Activated naive CD4-positive, alpha-beta T cell treated with anti-CD3 and anti-CD28 coated beads, Interleukin-2, amount 50 U/mL, for 16 hours (primary cell): ENCODE data around the gene KCNS1.

Experiments
- DNase-seq: peaks from one replicate; pipeline ENCODE4 v3.0.0-alpha.2; 2020

The KCNS1 gene

GRCh38 chr20:45104786-45105185 lies 3.9 kb upstream of the KCNS1 start:
- DNase-seq = no peak

GRCh38 chr20:45103072-45103471 lies 2.1 kb upstream of the KCNS1 start:
- DNase-seq = no peak

GRCh38 chr20:45101333-45101850 lies 465 bp upstream of the KCNS1 start:
- no peak for DNase-seq

- DNase-seq = peak; percentile 27
Observed at GRCh38 chr20:45098103-45098773, 2.7 kb downstream of the KCNS1 start.

- DNase-seq = peak; percentile 50
Observed at GRCh38 chr20:45097485-45098102, 3.3 kb downstream of the KCNS1 start.

- DNase-seq = no peak
Observed at GRCh38 chr20:45096781-45097180, 4.1 kb downstream of the KCNS1 start.

DNA sequence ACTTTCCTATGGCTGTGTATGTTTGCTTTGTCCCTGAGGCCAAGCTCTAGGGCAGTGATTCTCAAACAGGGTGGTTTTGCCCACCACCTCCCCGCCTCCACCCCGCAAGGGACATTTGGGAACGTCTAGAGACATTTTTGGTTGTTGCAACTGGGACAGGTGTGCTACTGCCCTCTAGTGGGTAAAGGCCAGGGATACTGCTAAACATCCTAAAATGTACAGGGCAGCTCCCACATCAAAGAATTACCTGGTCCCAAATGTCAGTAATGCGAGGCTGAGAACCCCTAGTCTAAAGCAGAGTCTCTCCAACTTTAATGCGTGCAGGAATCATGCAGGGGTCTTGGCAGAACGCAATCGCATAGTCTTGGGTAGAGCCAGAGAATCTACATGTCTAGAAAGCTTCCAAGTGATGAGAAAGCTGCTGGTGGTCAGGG lies 5.1 kb downstream of the KCNS1 start:
- peak; percentile 54 for DNase-seq

DNA sequence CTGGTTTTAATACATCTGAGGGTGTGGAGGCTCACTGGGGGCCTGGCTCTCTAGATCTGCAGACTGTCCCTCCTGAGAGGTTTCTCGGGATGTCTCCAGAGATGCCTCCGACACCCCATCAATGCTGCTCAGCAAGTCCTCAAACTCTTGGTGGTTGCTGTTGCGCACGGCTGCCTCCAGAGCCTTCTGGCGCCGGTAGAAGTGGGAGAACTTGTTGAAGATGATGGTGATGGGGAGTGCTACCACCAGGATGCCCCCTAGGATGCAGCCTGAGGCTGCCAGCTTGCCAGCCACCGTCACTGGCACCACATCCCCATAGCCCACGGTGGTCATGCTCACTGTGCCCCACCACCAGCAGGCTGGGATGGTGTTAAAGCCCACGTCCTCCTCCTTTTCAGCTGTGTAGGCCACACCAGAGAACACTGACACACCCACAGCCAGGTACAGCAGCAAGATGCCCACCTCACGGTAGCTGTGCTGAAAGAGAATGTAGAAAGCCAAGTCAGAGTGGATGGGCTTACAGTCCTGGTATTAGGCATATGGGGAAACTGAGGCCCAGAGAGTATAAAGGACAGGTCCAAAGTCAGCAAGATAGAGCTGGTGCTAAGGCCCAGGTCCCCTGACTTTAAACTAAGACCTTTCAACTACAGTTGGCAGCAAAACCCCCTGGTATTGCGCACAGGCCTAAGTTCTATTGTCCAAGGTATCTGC lies 5.9 kb downstream of the KCNS1 start:
- no peak for DNase-seq

DNA sequence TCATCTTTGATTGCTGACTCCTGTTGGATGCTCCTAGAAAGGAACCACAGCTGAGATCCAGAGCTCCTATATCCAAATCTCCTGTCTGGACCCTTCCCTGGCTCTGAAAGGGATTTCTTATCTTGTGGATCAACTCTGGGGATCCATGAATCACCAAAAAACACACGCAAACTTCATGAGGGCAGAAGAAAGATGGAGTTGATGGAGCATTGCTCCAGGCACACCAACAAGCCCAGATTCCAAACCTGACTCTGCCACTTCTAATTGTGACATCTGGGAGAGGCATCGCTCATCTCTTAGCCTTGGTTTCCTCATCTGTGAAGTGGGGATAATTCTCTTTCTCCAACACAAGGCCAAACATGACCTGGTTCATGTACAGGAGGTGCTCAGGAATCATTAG lies 6.7 kb downstream of the KCNS1 start:
- no peak for DNase-seq

GRCh38 chr20:45092898-45093297 lies 8.0 kb downstream of the KCNS1 start:
- no peak for DNase-seq

GRCh38 chr20:45091366-45091765 lies 9.6 kb downstream of the KCNS1 start:
- no peak for DNase-seq

- DNase-seq = no peak
Observed at GRCh38 chr20:45090481-45090880, 10.4 kb downstream of the KCNS1 start.

GRCh38 chr20:45088247-45088646 lies 12.7 kb downstream of the KCNS1 start:
- DNase-seq = no peak

- DNase-seq = no peak
Observed at GRCh38 chr20:45087814-45088213, 13.1 kb downstream of the KCNS1 start.

GRCh38 chr20:45087097-45087790 lies 13.7 kb downstream of the KCNS1 start:
- DNase-seq = no peak

GRCh38 chr20:45085867-45086266 lies 15.1 kb downstream of the KCNS1 start:
- DNase-seq = no peak

GRCh38 chr20:45085289-45085688 lies 15.6 kb downstream of the KCNS1 start:
- no peak for DNase-seq

DNA sequence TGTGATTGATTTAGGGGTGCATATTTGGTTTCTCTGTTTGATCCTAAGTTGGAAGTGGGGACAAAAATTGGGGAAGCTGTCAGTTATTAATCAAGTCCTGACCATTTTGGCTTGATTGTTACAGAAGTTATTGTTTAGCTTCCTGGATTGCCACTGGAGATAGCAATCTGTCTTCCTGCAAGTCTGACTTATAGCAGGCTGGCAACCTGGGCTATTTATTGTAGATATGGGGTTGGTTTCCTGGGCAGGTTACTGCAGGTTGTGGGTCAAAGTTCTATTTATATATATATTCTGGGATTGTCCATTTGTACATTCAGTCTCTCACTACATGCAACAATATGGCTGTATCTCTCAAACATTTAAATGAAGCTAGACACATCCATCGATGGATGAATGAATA lies 17.8 kb downstream of the KCNS1 start:
- DNase-seq = no peak

GRCh38 chr20:45082468-45082867 lies 18.5 kb downstream of the KCNS1 start:
- DNase-seq = no peak

DNA sequence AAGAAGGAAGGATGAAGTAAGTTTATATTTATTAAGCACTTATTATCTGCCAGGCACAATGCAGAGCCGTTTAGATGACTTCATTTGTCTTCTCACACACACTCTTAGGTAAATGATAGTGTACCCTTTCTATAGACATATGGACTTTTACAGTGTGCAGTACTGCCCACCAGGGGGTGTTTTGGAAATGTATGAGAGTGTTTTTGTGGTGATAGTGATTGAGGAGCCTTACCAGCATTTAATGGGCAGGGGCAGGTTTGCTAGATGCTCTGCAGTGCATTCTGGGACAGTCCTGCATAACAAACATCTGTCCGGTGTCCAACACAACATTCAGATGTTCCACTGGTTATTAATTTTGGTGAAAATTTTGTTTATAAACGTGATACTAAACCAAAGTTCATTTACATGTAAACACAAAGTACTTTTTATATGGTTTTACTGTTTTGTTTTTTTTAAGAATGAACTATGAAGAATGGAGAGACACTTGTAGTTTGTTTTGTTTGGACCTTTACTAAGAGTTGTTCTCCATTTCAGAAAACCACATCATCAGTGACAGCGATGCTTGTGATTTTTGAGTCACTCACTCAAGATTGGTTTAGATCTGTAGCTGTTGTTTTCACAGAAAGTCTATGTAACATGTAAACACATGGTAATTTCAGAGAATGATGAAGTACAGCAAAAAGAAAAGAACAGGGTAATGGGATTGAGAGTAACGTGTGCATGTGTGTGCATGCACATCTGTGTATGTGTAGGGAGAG lies 19.9 kb downstream of the KCNS1 start:
- no peak for DNase-seq

DNA sequence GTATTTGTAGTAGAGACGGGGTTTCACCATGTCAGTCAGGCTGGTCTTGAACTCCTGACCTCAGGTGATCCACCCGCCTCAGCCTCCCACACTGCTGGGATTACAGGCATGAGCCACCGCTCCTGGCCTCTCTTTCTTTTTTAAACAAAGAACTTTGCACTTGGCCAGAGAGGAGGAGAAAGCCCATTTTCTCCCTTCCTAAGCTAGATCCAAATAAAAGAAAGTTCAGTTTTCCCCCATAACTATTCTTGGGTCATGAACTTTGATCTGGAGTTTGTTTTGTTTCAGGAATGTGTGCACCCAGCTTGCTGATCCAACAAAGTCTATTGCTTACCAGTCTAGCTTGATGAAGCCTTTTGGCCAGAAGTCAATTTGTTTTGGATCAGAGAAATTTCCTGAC lies 23.4 kb downstream of the KCNS1 start:
- no peak for DNase-seq

DNA sequence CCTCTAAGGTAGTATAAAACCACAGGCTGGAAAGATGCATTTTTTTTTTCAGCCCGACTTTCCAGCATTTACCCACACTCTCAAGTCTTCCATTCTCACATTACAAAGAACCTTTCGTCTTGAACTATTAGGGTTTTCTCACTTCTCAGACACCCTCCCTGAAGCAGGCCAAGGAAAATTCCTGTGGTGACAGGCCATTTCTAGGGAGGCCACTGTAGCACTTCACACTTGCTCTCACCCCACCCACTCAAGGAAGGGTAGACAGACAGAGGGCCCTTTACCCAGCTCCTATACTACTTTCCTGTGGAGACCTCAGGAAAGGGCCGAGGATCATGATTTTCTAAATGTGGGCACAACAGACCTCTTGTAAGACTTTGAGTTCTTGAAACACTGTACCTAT lies 27.7 kb downstream of the KCNS1 start:
- DNase-seq = no peak

DNA sequence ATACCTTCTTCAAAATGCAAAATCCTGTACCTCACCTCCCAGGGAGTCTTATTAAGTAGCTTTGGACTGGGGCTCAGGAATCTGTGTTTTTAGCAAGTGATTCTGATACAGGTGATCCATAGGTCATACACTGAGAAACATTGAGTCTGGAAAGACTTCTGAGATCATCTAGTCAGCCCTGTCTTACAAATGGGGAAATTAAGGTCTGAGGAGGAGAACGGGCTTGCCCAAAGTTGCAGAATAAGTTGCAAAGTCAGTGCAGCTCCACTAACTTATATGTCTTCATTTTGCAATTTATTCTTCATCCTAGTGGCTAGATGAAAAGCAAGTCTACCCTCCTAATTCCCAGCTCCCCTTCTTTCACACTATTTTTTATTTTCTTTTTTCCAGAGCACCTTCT lies 28.9 kb downstream of the KCNS1 start:
- DNase-seq = no peak
